Hepatocyte (in vitro differentiated cells): ENCODE measurements around the gene TRAPPC12. TPM values are rescaled to one million over a fixed set of nuclear protein-coding genes. Genes with fewer than 3 reads are reported as not detected.

ENCODE experiments used
- DNase-seq: peaks from one replicate; pipeline ENCODE4 v3.0.0-alpha.2; 2016; ENCODE audit warnings: low spot score
- H2AFZ ChIP-seq: fragments of 200-600 bp; sonication (generic); 2 replicates; pipeline ENCODE4 v1.6.0; 2016; ENCODE audit warnings: antibody characterized with exemption, mild to moderate bottlenecking
- H3K27ac ChIP-seq: fragments of 200-600 bp; sonication (generic); 2 replicates; pipeline ENCODE4 v1.5.1; 2016; ENCODE audit warnings: mild to moderate bottlenecking
- H3K27me3 ChIP-seq: fragments of 200-600 bp; sonication (generic); 2 replicates; pipeline ENCODE4 v1.6.1; 2016
- H3K36me3 ChIP-seq: fragments of 200-600 bp; sonication (generic); replicated peaks from 2 replicates; pipeline ENCODE4 v1.5.1; 2016; ENCODE audit warnings: low read depth; ENCODE audit not compliant: insufficient read depth
- H3K4me1 ChIP-seq: fragments of 200-600 bp; sonication (generic); 2 replicates; pipeline ENCODE4 v1.5.1; 2016; ENCODE audit warnings: mild to moderate bottlenecking, moderate library complexity; ENCODE audit not compliant: insufficient read depth
- H3K4me2 ChIP-seq: fragments of 200-600 bp; sonication (generic); 2 replicates; pipeline ENCODE4 v1.6.0; 2016
- H3K4me3 ChIP-seq: fragments of 200-600 bp; sonication (generic); 2 replicates; pipeline ENCODE4 v1.5.1; 2016; ENCODE audit warnings: mild to moderate bottlenecking
- H3K79me2 ChIP-seq: fragments of 200-600 bp; sonication (generic); 2 replicates; pipeline ENCODE4 v1.6.0; 2017; ENCODE audit warnings: mild to moderate bottlenecking
- H3K9me2 ChIP-seq: fragments of 200-600 bp; sonication (generic); replicated peaks from 2 replicates; pipeline ENCODE4 v1.6.0; 2017; ENCODE audit warnings: mild to moderate bottlenecking; ENCODE audit not compliant: insufficient read depth
- H3K9me3 ChIP-seq: fragments of 200-600 bp; sonication (generic); 2 replicates; pipeline ENCODE4 v1.5.1; 2016; ENCODE audit warnings: low read depth, mild to moderate bottlenecking
- H4K20me1 ChIP-seq: fragments of 200-600 bp; sonication (generic); 2 replicates; pipeline ENCODE4 v1.6.0; 2016; ENCODE audit warnings: mild to moderate bottlenecking; ENCODE audit not compliant: insufficient read depth, poor library complexity, severe bottlenecking
- EZH2 ChIP-seq: fragments of 200-600 bp; sonication (generic); IDR thresholded peaks from 2 replicates; pipeline ENCODE4 v1.6.1; 2016; ENCODE audit warnings: antibody characterized with exemption, mild to moderate bottlenecking, borderline replicate concordance
- EZH2phosphoT487 ChIP-seq: fragments of 200-600 bp; sonication (generic); IDR thresholded peaks from one replicate; pipeline ENCODE4 v1.6.1; 2018; ENCODE audit warnings: antibody characterized with exemption, mild to moderate bottlenecking, low read depth, moderate library complexity; ENCODE audit not compliant: unreplicated experiment, severe bottlenecking
- WGBS: methylation state at CpG from one replicate; pipeline ENCODE4 v1.1.6; 2016; ENCODE audit warnings: low lambda C conversion rate; ENCODE audit errors: missing lambda C conversion rate; 5-methylcytosine and 5-hydroxymethylcytosine counted together
- polyA plus RNA-seq: library from polyadenylated mRNA; unstranded; fragments of >200 nt; fragmentation: Nextera tagmentation; extraction: Ambion mirVana; gene quantifications from 2 replicates; pipeline ENCODE4 v1.2.1, GENCODE V29; 2016
- total RNA-seq: library from RNA; depleted of rRNA; stranded (reverse); fragments of >200 nt; gene quantifications from 2 replicates; pipeline ENCODE4 v1.2.3, GENCODE V29; 2014
- TF ChIP-seq, protein P1 (sequence below): fragments of 200-600 bp; sonication (generic); IDR thresholded peaks from 2 replicates; pipeline ENCODE4 v1.5.1; 2016; ENCODE audit warnings: antibody characterized with exemption, mild to moderate bottlenecking; ENCODE audit not compliant: poor library complexity

Gene TRAPPC12
- total and polyA plus RNA-seq, 2 experiments from 2014 or later = 49.3 to 61.2 TPM

DNA sequence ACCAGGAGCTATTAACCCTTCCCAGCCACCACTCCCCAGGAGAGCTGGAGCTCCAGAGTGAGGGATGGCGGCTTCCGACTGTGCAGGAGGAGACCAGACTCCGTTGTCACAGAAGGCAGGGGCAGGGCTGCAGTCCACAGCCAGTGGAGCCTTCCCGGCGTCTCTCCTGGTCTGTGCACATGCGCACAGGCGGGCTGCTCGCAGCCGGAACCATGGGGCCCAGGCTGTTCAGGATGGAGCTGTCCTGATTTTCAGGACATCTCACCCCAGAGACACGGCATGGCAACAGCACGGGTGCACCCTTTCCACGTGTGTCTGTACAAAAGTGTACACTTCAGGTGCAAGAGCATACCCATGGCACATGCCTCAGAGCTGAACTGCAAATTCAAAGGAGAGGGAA lies 30.7 kb upstream of the TRAPPC12 start:
- Histone ChIP-seq H3K4me3 (no peak overlapping the region), H3K9me2 (no peaks in the 10 kb centered on the region), H3K27me3 (no peaks in the 10 kb centered on the region), H3K36me3 (no peaks in the 10 kb centered on the region), H3K4me2 (no peak overlapping the region), H3K4me1 (no peaks in the 10 kb centered on the region), H3K79me2 (no peaks in the 10 kb centered on the region), H4K20me1 (no peaks in the 10 kb centered on the region), H3K9me3 (no peaks in the 10 kb centered on the region), H3K27ac (no peak overlapping the region), H2AFZ (no peak overlapping the region)
- 95% methylated on average over 12 of the region's 12 CpGs for WGBS
- DNase-seq = no peak
- no peak for TF ChIP-seq EZH2phosphoT487

DNA sequence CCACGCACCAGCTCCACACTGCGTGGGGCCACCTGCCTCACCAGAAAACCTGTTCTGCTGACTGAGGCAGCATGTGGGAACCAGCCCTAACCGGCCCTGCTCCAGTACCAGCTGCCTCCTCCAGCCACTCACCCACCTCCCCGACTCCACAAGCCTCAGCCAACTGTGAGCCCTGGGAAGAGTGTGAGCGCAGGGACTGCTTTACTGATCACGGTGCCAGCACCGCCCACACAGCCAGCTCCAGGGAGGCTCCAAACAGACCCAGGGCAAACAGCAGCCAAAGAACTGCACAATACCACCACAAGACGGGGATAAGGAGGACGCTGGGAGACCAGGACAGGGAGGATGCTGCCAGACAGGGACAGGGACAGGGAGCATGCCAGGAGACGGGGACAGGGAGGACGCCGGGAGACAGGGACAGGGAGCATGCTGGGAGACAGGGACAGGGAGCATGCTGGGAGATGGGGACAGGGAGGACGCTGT lies 30.2 kb upstream of the TRAPPC12 start:
- TF ChIP-seq EZH2 = no peak
- Histone ChIP-seq H4K20me1 (no peaks in the 10 kb centered on the region), H3K4me2 (no peak overlapping the region), H3K9me3 (no peaks in the 10 kb centered on the region), H3K79me2 (no peaks in the 10 kb centered on the region), H3K27ac (no peak overlapping the region), H3K36me3 (no peaks in the 10 kb centered on the region), H3K9me2 (no peaks in the 10 kb centered on the region), H2AFZ (no peak overlapping the region), H3K27me3 (no peaks in the 10 kb centered on the region), H3K4me3 (no peak overlapping the region), H3K4me1 (no peaks in the 10 kb centered on the region)
- WGBS = 85% methylated on average over 13 of the region's 13 CpGs
- no peak for DNase-seq

DNA sequence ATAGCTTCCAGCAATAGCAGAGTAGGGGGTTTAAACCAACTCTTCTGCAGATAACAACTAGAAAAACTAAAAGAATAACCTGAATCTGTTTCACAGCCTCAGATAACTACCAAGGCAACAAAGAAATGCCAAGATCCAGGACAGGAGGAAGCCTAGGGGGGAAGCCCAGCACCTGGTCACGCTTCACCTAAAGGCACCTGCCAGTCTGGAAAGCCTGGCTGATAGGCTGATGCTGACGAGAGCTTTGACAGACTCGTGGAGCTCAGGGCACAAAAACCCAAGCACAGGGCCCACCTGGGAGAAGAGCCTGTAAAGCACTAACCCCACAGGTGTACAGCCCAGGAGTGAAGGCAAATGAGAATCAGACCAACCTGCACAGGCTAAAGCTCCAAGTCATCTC lies 24.5 kb upstream of the TRAPPC12 start:
- no peak for TF ChIP-seq EZH2
- TF ChIP-seq EZH2phosphoT487 = no peak
- TF ChIP-seq, protein P1, sequence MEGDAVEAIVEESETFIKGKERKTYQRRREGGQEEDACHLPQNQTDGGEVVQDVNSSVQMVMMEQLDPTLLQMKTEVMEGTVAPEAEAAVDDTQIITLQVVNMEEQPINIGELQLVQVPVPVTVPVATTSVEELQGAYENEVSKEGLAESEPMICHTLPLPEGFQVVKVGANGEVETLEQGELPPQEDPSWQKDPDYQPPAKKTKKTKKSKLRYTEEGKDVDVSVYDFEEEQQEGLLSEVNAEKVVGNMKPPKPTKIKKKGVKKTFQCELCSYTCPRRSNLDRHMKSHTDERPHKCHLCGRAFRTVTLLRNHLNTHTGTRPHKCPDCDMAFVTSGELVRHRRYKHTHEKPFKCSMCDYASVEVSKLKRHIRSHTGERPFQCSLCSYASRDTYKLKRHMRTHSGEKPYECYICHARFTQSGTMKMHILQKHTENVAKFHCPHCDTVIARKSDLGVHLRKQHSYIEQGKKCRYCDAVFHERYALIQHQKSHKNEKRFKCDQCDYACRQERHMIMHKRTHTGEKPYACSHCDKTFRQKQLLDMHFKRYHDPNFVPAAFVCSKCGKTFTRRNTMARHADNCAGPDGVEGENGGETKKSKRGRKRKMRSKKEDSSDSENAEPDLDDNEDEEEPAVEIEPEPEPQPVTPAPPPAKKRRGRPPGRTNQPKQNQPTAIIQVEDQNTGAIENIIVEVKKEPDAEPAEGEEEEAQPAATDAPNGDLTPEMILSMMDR = no peak
- Histone ChIP-seq H3K9me3 (no peaks in the 10 kb centered on the region), H3K4me2 (no peak overlapping the region), H4K20me1 (no peaks in the 10 kb centered on the region), H3K4me1 (no peaks in the 10 kb centered on the region), H3K36me3 (no peaks in the 10 kb centered on the region), H3K9me2 (no peaks in the 10 kb centered on the region), H2AFZ (no peak overlapping the region), H3K27me3 (no peaks in the 10 kb centered on the region), H3K27ac (no peak overlapping the region), H3K79me2 (peaks cover 9% of the 10 kb centered on the region), H3K4me3 (no peak overlapping the region)
- no peak for DNase-seq
- 95% methylated on average over 3 of the region's 3 CpGs for WGBS

DNA sequence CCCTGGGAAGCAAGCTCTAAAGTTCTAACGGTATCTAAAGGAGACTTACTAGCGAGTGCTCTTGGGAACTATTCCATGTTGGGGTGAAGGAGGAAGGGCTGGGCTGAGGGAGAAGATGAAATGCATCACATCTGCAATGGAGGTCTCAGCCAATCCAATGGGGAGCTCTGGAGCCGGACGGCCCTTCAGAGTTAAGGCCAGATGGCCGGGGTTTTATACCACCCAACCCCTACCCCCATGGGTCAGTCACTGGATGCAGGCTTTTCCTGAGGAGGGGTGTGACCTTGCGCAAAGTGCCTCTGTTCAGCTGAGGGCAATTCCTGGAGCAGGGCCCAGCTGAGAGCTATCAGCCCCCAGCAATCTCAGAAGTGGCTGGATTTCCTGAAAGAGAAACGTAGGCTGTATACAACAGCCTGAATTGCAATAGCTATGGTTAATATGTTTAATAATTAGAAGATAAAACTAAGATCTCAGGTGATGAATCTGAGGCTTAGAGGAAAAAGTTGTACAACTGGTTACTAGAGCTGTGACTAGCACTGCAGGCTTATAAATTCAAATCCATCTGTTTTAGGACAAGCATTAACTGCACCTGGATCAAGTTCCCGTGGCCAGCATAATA lies 23.4 kb upstream of the TRAPPC12 start:
- Histone ChIP-seq H3K9me2 (no peaks in the 10 kb centered on the region), H3K4me3 (no peak overlapping the region), H4K20me1 (no peaks in the 10 kb centered on the region), H3K9me3 (no peaks in the 10 kb centered on the region), H3K4me1 (no peaks in the 10 kb centered on the region), H3K36me3 (no peaks in the 10 kb centered on the region), H3K4me2 (no peak overlapping the region), H3K27me3 (no peaks in the 10 kb centered on the region), H2AFZ (no peak overlapping the region), H3K27ac (no peak overlapping the region), H3K79me2 (peaks cover 9% of the 10 kb centered on the region)
- 92% methylated on average over 8 of the region's 8 CpGs for WGBS
- TF ChIP-seq EZH2 (no peak), EZH2phosphoT487 (no peak)
- TF ChIP-seq, protein P1 = no peak
- no peak for DNase-seq
